Endodermal cell (in vitro differentiated cells): ENCODE data around the gene MGME1. TPM values are rescaled to one million over a fixed set of nuclear protein-coding genes. Genes with fewer than 3 reads are reported as not detected.
A peak's percentile ranks its signal among the peaks of the same experiment; 100 is the strongest.

ENCODE experiments used
- DNase-seq: peaks from one replicate; pipeline ENCODE4 v3.0.0-alpha.2; 2017
- H3K27ac ChIP-seq: 2 replicates; pipeline ENCODE4 v1.5.1; 2013; ENCODE audit warnings: mild to moderate bottlenecking, low read depth, low read length, moderate library complexity
- H3K27me3 ChIP-seq: 2 replicates; pipeline ENCODE4 v1.6.1; 2013; ENCODE audit warnings: mild to moderate bottlenecking, low read length, moderate library complexity; ENCODE audit not compliant: insufficient read depth, control insufficient read depth, poor library complexity, severe bottlenecking
- H3K36me3 ChIP-seq: 2 replicates; pipeline ENCODE4 v1.7.0; 2013; ENCODE audit warnings: mild to moderate bottlenecking, low read length, moderate library complexity; ENCODE audit not compliant: control insufficient read depth, insufficient read depth
- H3K4me1 ChIP-seq: one replicate; pipeline ENCODE4 v1.7.0; 2013; ENCODE audit warnings: low read length; ENCODE audit not compliant: control insufficient read depth, insufficient read depth
- H3K4me3 ChIP-seq: 2 replicates; pipeline ENCODE4 v1.5.1; 2013; ENCODE audit warnings: mild to moderate bottlenecking, low read length, moderate library complexity
- H3K9ac ChIP-seq: 2 replicates; pipeline ENCODE4 v1.6.1; 2013; ENCODE audit warnings: mild to moderate bottlenecking, low read length, moderate library complexity; ENCODE audit not compliant: poor library complexity, severe bottlenecking; ENCODE audit errors: extremely low read depth
- H3K9me3 ChIP-seq: 2 replicates; pipeline ENCODE4 v1.6.1; 2013; ENCODE audit warnings: mild to moderate bottlenecking, low read length, moderate library complexity; ENCODE audit not compliant: control insufficient read depth
- H3K27ac Mint-ChIP-seq: 2 replicates; pipeline ENCODE4 v1.8.0; 2020; ENCODE audit warnings: mixed read lengths
- H3K27me3 Mint-ChIP-seq: 2 replicates; pipeline ENCODE4 v1.8.0; 2021; ENCODE audit warnings: mild to moderate bottlenecking, mixed read lengths; ENCODE audit not compliant: insufficient read depth
- H3K36me3 Mint-ChIP-seq: 2 replicates; pipeline ENCODE4 v1.8.0; 2020; ENCODE audit warnings: low read depth, mixed read lengths
- H3K4me1 Mint-ChIP-seq: 2 replicates; pipeline ENCODE4 v1.8.0; 2020; ENCODE audit warnings: mixed read lengths
- H3K4me3 Mint-ChIP-seq: 2 replicates; pipeline ENCODE4 v1.8.0; 2020; ENCODE audit warnings: mild to moderate bottlenecking, moderate library complexity, mixed read lengths
- H3K9me3 Mint-ChIP-seq: 2 replicates; pipeline ENCODE4 v1.8.0; 2020; ENCODE audit warnings: mild to moderate bottlenecking, mixed read lengths
- CTCF ChIP-seq: fragments of 200-600 bp; sonication (generic); conservative IDR thresholded peaks from 2 replicates; pipeline ENCODE4 v1.5.0; 2021; ENCODE audit warnings: antibody characterized with exemption, mild to moderate bottlenecking
- WGBS, 2 experiments: methylation state at CpG; one replicate each; pipeline versions ENCODE4 v1.1.5 to v1.1.7; 2013; ENCODE audit warnings: missing lambda C conversion rate in 2 of 2, mixed read lengths in 1 of 2; ENCODE audit not compliant: insufficient coverage in 1 of 2, insufficient read length in 1 of 2; 5-methylcytosine and 5-hydroxymethylcytosine counted together
- total RNA-seq, 2 donors: library from RNA; stranded (reverse); fragmentation: NEBNext Ultra II Directional in 1 of 2; extraction: Animal tissue kit (Norgen Biotek cat#: 25700) in 1 of 2; gene quantifications; 2 replicates in 1 of 2; 3 replicates in 1 of 2; pipeline ENCODE4 v1.2.1, GENCODE V29; 2021

Gene MGME1
- total RNA-seq, 2 donors from 2014 or later = 31.2 to 36.7 TPM

DNA sequence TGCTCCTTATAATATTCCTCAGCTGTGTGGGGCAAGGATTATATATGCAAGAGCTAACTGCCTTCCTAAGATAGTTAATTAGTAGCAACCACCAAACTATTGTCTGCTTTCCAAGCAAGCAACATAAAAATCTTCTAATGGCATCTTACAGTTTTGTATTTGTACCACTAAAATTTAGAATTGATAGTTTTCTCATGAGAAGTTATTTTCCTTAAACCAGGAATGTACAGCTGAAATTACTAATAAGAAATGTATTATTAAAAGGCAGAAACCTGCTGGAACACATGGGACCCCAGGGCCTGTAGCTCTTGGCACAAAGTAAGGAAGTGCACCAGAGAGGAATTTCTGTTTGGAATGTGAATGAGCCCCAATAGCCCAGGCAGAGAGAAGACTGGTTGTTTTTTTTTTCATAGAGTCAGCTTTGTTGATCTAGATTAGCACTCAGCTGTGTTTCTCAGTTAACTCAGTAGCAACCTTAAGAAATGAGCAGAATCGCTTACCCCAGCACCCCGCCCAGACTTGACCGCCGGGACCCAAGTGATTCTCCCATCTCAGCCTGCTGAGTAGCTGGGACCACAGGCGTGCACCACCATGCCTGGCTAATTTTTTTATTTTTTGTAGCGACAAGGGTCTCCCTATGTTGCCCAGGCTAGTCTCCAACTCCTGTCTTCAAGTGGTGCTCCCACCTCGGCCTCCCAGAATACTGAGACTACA is 2.6 kb downstream of the MGME1 start:
- Histone ChIP-seq H3K36me3 (peaks cover 26% of the 10 kb centered on the region), H3K9me3 (no peaks in the 10 kb centered on the region), H3K27me3 (no peaks in the 10 kb centered on the region), H3K27ac (peak overlapping the region; percentile 3), H3K9ac (peak overlapping the region; percentile 99), H3K4me1 (peaks cover 3% of the 10 kb centered on the region), H3K4me3 (peak overlapping the region; percentile 91)
- no peaks in the 10 kb centered on the region for H3K9me3 Mint-ChIP-seq
- H3K4me3 Mint-ChIP-seq = peak overlapping the region; percentile 95
- peaks cover 32% of the 10 kb centered on the region for H3K36me3 Mint-ChIP-seq
- no peak for TF ChIP-seq CTCF
- 14 to 27% methylated on average over 6 to 7 of the region's 7 CpGs for WGBS, 2 experiments
- peak; percentile 59 for DNase-seq
- H3K27ac Mint-ChIP-seq = peak overlapping the region; percentile 92
- no peaks in the 10 kb centered on the region for H3K27me3 Mint-ChIP-seq
- H3K4me1 Mint-ChIP-seq = peaks cover 33% of the 10 kb centered on the region

GRCh38 chr20:17972121-17972520 is 3.3 kb downstream of the MGME1 start:
- no peaks in the 10 kb centered on the region for H3K27me3 Mint-ChIP-seq
- peak overlapping the region; percentile 95 for H3K4me3 Mint-ChIP-seq
- Histone ChIP-seq H3K4me3 (peak overlapping the region; percentile 91), H3K4me1 (peaks cover 3% of the 10 kb centered on the region), H3K9ac (peak overlapping the region; percentile 99), H3K27ac (no peak overlapping the region), H3K36me3 (peaks cover 23% of the 10 kb centered on the region), H3K9me3 (no peaks in the 10 kb centered on the region), H3K27me3 (no peaks in the 10 kb centered on the region)
- WGBS, 2 experiments = 71 to 95% methylated on average over 1 to 2 of the region's 2 CpGs
- H3K36me3 Mint-ChIP-seq = peaks cover 31% of the 10 kb centered on the region
- H3K9me3 Mint-ChIP-seq = no peaks in the 10 kb centered on the region
- H3K4me1 Mint-ChIP-seq = peaks cover 29% of the 10 kb centered on the region
- H3K27ac Mint-ChIP-seq = peak overlapping the region; percentile 92
- no peak for DNase-seq
- no peak for TF ChIP-seq CTCF

DNA sequence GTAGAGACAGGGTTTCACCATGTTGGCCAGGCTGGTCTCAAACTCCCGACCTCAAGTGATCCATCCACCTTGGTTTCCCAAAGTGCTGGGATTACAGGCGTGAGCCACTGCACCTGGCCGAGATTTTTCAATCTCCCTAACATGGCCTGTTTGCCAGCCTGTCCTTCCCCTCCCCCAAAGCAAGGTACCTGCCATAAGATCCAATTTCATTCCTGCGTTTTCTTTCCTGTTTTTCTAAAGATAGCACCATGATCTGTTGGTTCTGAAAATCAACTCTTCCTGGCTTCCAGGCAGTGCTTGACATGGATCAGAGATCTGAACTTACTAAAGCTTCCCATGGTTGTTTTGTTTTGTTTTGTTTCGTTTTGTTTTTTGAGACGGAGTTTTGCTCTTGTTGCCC is 7.5 kb downstream of the MGME1 start:
- Histone ChIP-seq H3K36me3 (peaks cover 36% of the 10 kb centered on the region), H3K9me3 (no peaks in the 10 kb centered on the region), H3K4me3 (no peak overlapping the region), H3K27ac (no peak overlapping the region), H3K27me3 (no peaks in the 10 kb centered on the region), H3K9ac (no peak overlapping the region), H3K4me1 (peaks cover 3% of the 10 kb centered on the region)
- DNase-seq = no peak
- H3K36me3 Mint-ChIP-seq = peaks cover 38% of the 10 kb centered on the region
- no peak overlapping the region for H3K4me3 Mint-ChIP-seq
- H3K4me1 Mint-ChIP-seq = peaks cover 22% of the 10 kb centered on the region
- no peak for TF ChIP-seq CTCF
- WGBS, 2 experiments = 93% methylated on average over 6 of the region's 6 CpGs
- H3K27me3 Mint-ChIP-seq = no peaks in the 10 kb centered on the region
- H3K27ac Mint-ChIP-seq = no peak overlapping the region
- no peaks in the 10 kb centered on the region for H3K9me3 Mint-ChIP-seq
